NB4 (cell line): ENCODE results near the gene AANAT.

ENCODE experiments used
- CTCF ChIP-seq: IDR thresholded peaks from one replicate; pipeline ENCODE4 v1.5.1; 2012; ENCODE audit warnings: low read depth, low read length
- POLR2A ChIP-seq: IDR thresholded peaks from 2 replicates; pipeline ENCODE4 v1.6.1; 2011; ENCODE audit warnings: mild to moderate bottlenecking; ENCODE audit not compliant: insufficient read length; ENCODE audit errors: extremely low read depth

- TF ChIP-seq CTCF (no peak), POLR2A (no peak)
Observed at GRCh38 chr17:76511668-76512365, 44.4 kb downstream of the AANAT start.
